Uterus (tissue), 2 donors: ENCODE data around the gene TAS2R1.

Source experiments
- CTCF ChIP-seq, 4 experiments: fragments of 200-600 bp in 2 of 4; fragments of 450-650 bp in 2 of 4; sonication (generic) in 2 of 4; IDR thresholded peaks; one replicate each; pipeline ENCODE4 v1.5.1; 2016 to 2019; ENCODE audit warnings: antibody characterized with exemption in 4 of 4, mild to moderate bottlenecking in 2 of 4, moderate library complexity in 1 of 4
- POLR2A ChIP-seq, 2 donors: fragments of 450-650 bp; IDR thresholded peaks; one replicate each; pipeline ENCODE4 v1.6.1; 2016; ENCODE audit warnings: antibody characterized with exemption in 2 of 2, mild to moderate bottlenecking in 1 of 2, moderate library complexity in 1 of 2

GRCh38 chr5:9588254-9588653 is 41.9 kb downstream of the TAS2R1 start:
- TF ChIP-seq CTCF (IDR thresholded peaks at IDR 0.05) (no peak), POLR2A (IDR thresholded peaks at IDR 0.05) (no peak)
